A673 (cell line): ENCODE results near the gene CYP26C1. TPM values are rescaled to one million over a fixed set of nuclear protein-coding genes. Genes with fewer than 3 reads are reported as not detected.

ENCODE experiments used
- BruUV-seq: library from RNA; stranded (reverse); fragments of 400-500 nt; replicated peaks from 2 replicates; lab custom pipeline; 2021; lab: Mats Ljungman, UMichigan
- CTCF ChIA-PET: fragments of 300-600 bp; sonication (Branson Sonifier 250); formaldehyde crosslinking; loops from one replicate; lab custom pipeline; 2022; ENCODE audit warnings: antibody characterized with exemption; lab: Charles Lee
- POLR2A ChIA-PET: fragments of 300-600 bp; sonication (Branson Sonifier 250); formaldehyde crosslinking; loops from one replicate; lab custom pipeline; 2022; ENCODE audit warnings: antibody characterized with exemption; ENCODE audit not compliant: low non-redundant PET; lab: Charles Lee
- DNase-seq: peaks from one replicate; pipeline ENCODE4 v3.0.0-alpha.2; 2015; ENCODE audit warnings: low spot score
- H3K27ac ChIP-seq: fragments of 200-600 bp; sonication (generic); 2 replicates; pipeline ENCODE4 v1.5.1; 2016; ENCODE audit warnings: mixed run types, low read depth, mild to moderate bottlenecking, mixed read lengths, antibody characterized with exemption, low read length; ENCODE audit not compliant: poor library complexity, severe bottlenecking
- H3K27me3 ChIP-seq: fragments of 200-600 bp; sonication (generic); replicated peaks from 2 replicates; pipeline ENCODE4 v1.6.1; 2017; ENCODE audit warnings: mixed run types, low read depth, mild to moderate bottlenecking, mixed read lengths, antibody characterized with exemption, low read length; ENCODE audit not compliant: insufficient read depth, poor library complexity
- H3K36me3 ChIP-seq: fragments of 200-600 bp; sonication (generic); 2 replicates; pipeline ENCODE4 v1.6.1; 2016; ENCODE audit warnings: mixed run types, mild to moderate bottlenecking, mixed read lengths, antibody characterized with exemption, low read length; ENCODE audit not compliant: insufficient read depth, poor library complexity, severe bottlenecking
- H3K4me1 ChIP-seq: fragments of 200-600 bp; sonication (generic); 2 replicates; pipeline ENCODE4 v1.6.1; 2017; ENCODE audit warnings: mixed run types, mild to moderate bottlenecking, mixed read lengths, antibody characterized with exemption, low read length; ENCODE audit not compliant: insufficient read depth, poor library complexity, severe bottlenecking
- H3K4me3 ChIP-seq: fragments of 200-600 bp; sonication (generic); 2 replicates; pipeline ENCODE4 v1.5.1; 2016; ENCODE audit warnings: low read depth, mixed run types, mild to moderate bottlenecking, mixed read lengths, low read length; ENCODE audit not compliant: poor library complexity, severe bottlenecking
- H3K9me3 ChIP-seq: fragments of 200-600 bp; sonication (generic); 2 replicates; pipeline ENCODE4 v1.6.1; 2016; ENCODE audit warnings: mixed run types, low read depth, mild to moderate bottlenecking, mixed read lengths, antibody characterized with exemption, low read length; ENCODE audit not compliant: poor library complexity, severe bottlenecking
- CTCF ChIP-seq: fragments of 300-800, 200-600 bp; sonication (generic); conservative IDR thresholded peaks from 2 replicates; pipeline ENCODE4 v1.5.1; 2017; ENCODE audit warnings: low read depth, mild to moderate bottlenecking, antibody characterized with exemption, low read length, moderate library complexity, mixed read lengths
- EZH2 ChIP-seq: fragments of 200-600 bp; sonication (generic); IDR thresholded peaks from 2 replicates; pipeline ENCODE4 v1.6.1; 2017; ENCODE audit warnings: borderline replicate concordance, low read depth, mild to moderate bottlenecking, mixed read lengths, antibody characterized with exemption, low read length; ENCODE audit not compliant: poor library complexity, severe bottlenecking
- intact Hi-C: fragments of 100-400 bp; cut with micrococcal nuclease; formaldehyde crosslinking; loops from one replicate; pipeline ENCODE4 v1.10.0; 2022; ENCODE audit not compliant: unreplicated experiment
- total RNA-seq: library from RNA; stranded (reverse); gene quantifications from 2 replicates; pipeline ENCODE4 v1.2.3, GENCODE V29; 2021

CYP26C1 gene
- total RNA-seq, 1 experiment from 2014 or later: 0.13 TPM

GRCh38 chr10:93103953-93104352 lies 43.4 kb downstream of the CYP26C1 start:
- intact Hi-C loops: no loop called here
- Histone ChIP-seq H3K9me3 (no peaks in the 10 kb centered on the region), H3K27ac (no peak overlapping the region), H3K27me3 (no peaks in the 10 kb centered on the region), H3K4me1 (no peaks in the 10 kb centered on the region), H3K36me3 (no peaks in the 10 kb centered on the region), H3K4me3 (no peak overlapping the region)
- TF ChIP-seq CTCF (no peak), EZH2 (no peak)
- DNase-seq: no peak
- CTCF ChIA-PET: no interaction called here
- POLR2A ChIA-PET: no interaction called here
- no TSS peak for BruUV-seq

GRCh38 chr10:93106631-93107072 lies 46.1 kb downstream of the CYP26C1 start:
- no peaks in the 10 kb centered on the region for H3K36me3 ChIP-seq
- no peak for TF ChIP-seq CTCF
- TF ChIP-seq EZH2: no peak
- H3K27ac ChIP-seq: no peak overlapping the region
- POLR2A ChIA-PET: no interaction called here
- CTCF ChIA-PET: no interaction called here
- no peak for DNase-seq
- H3K4me1 ChIP-seq: no peaks in the 10 kb centered on the region
- intact Hi-C loops: no loop called here
- no peaks in the 10 kb centered on the region for H3K27me3 ChIP-seq
- H3K4me3 ChIP-seq: no peak overlapping the region
- BruUV-seq: no TSS peak
- H3K9me3 ChIP-seq: no peaks in the 10 kb centered on the region

- Histone ChIP-seq H3K4me1 (no peaks in the 10 kb centered on the region), H3K36me3 (no peaks in the 10 kb centered on the region), H3K4me3 (no peak overlapping the region), H3K9me3 (no peaks in the 10 kb centered on the region), H3K27me3 (peaks cover 7% of the 10 kb centered on the region), H3K27ac (no peak overlapping the region)
- ChIA-PET POLR2A (no interaction called here), CTCF (no interaction called here)
- TF ChIP-seq CTCF: no peak
- TF ChIP-seq EZH2: no peak
- DNase-seq: no peak
- intact Hi-C loops: loop anchor here (10.0 kb wide), 1 partner anchor 244 kb away; no protein-coding TSS in a partner anchor
- no TSS peak for BruUV-seq
Measured at GRCh38 chr10:93110472-93111146, 50.0 kb downstream of the CYP26C1 start.
